GM19035 (cell line): ENCODE data around the gene GADD45B.
"Not testable (repeated sequence)": the region's sequence is repeated elsewhere in the genome, so short reads cannot be mapped to it uniquely, and the experiment has no call there.

Experiments
- ATAC-seq: cut with Tn5 transposase; IDR thresholded peaks from one replicate; pipeline ENCODE4 v1.9.1; 2021; ENCODE audit not compliant: unreplicated experiment

The GADD45B gene

GRCh38 chr19:2512523-2513431 is 36.9 kb downstream of the GADD45B start:
- no peak for ATAC-seq

DNA sequence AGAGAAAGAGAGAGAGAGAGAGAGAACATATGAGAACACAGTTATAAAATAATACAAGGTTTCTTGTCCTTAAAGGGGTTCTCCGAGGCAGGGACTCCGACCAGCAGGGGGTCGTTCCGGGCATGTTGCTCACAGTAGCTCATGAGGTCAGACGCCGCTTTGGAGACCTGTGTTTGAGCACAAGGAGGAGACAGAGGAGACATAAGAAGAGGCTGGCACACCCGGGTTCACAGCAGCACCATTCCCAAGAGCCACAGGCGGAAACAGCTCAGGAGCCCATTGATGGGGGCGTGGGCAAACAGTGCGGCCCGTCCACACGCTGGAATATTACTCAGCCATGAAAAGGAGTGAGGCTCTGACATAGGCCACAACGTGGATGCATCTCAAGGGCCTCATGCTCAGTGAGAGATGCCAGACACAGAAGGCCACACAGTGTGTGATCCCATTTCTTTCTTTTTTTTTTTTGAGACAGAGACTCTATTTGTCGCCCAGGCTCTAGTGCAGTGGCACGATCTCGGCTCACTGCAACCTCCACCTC is 39.1 kb downstream of the GADD45B start:
- no peak for ATAC-seq

- no peak for ATAC-seq
Measured at GRCh38 chr19:2516727-2517126, 40.8 kb downstream of the GADD45B start.

GRCh38 chr19:2517881-2518601 is 42.1 kb downstream of the GADD45B start:
- no peak for ATAC-seq

DNA sequence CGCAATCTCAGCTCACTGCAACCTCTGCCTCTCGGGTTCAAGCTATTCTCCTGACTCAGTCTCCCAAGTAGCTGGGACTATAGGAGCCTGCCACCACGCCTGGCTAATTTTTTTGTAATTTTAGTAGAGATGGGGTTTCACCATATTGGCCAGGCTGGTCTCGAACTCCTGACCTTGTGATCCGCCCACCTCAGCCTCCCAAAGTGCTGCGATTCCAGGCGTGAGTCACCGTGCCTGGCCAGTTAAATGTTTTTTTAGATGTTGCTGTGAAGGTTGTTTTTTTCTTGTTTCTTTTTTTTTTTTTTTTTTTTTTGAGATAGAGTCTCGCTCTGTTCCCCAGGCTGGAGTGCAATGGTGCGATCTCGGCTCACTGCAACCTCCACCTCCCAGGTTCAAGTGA is 42.9 kb downstream of the GADD45B start:
- ATAC-seq: not testable (repeated sequence)

- ATAC-seq: no peak
Measured at GRCh38 chr19:2519482-2519881, 43.6 kb downstream of the GADD45B start.

DNA sequence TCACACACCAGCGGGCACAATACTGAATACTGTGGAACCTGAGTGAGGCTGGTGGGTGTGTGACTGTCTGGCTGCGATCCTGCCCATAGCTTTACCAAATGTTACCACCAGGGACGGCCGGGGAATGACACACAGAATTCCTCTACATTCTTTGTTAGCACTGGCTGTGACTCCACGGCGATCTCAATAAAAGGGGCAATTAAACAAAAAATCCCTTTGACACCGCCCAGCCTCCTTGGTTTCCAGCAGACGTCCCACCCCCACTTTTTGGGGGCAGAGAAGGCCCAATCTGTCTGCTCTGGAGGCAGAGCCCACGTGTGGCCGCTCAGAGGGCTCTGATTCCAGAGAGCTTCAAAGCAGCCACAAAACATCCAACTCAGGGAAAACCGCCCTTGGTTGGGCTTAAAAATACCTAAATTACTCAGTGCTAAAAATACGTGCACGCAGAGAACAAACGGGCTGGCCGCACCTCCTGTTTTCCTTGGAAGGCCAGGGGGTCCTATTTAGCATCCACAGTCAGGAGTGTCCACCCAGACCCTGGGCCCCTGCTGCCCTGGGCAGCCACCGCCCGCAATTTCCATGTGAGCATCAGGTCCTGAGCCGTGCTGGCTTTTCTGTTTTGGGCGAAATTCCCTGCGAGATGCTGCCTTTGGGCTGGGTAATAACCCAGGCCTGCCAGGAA is 47.8 kb downstream of the GADD45B start:
- no peak for ATAC-seq

DNA sequence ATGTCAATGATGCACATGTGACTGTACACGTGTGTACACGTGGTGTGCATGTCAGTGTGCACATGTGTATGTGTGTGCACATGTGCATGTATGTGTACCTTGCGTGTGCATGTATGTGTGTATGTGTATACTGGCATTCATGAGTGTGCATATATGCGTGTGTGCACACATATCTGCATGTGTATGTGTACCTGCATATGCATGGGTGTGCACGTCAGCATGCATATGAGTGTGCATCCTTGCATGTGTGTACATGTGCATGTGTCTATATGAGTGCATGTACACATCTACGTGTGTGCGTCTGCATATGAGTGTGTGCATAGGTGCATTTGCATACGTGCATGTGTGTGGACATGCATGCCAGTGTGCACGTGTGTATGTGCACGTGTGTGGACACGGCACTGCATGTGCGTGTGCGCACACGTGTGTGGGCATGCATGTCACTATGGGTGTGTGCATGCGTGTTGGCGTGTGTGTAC is 48.5 kb downstream of the GADD45B start:
- no peak for ATAC-seq

DNA sequence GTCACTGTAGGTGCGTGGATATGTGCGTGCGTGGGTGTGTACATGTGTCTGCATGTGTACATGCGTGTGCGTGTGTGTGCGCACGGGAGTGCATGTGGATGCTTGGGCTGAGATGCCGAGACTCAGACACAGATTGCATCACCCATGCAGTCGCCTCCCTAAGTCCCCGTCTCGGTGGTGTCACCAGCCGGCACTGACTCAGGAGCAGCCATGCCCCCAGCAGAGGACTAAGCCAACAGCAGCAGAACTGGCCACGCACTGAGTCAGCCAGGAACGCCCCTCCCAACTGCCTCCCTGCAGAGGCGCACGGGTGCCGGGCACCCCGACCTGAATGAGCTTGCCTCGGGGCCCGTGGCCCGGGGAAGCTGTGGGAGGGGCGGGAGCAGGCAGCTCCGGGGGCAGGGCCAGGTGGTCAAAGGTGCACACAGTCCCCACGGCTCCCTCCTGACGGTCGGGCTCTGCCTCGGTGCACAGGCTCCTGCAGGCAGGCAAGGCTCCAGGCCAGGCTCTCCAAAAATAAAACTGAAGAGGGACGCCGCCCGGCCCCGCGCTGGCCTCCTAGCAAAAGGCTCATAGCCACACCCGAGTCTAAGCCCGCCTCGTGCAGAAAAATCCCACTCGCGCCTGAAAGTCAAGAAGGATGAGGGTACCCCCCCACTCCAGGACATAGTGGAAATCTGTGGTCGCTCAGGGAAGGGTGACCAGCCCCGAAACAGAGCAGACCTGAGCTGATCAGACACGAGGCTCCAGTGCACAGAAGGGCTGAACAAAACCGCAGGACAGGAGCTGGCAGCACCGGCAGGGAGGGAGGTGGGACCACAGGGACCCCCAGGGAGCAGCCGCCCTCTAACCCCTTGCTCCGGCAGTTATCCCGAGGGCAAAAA is 49.2 kb downstream of the GADD45B start:
- no peak for ATAC-seq

DNA sequence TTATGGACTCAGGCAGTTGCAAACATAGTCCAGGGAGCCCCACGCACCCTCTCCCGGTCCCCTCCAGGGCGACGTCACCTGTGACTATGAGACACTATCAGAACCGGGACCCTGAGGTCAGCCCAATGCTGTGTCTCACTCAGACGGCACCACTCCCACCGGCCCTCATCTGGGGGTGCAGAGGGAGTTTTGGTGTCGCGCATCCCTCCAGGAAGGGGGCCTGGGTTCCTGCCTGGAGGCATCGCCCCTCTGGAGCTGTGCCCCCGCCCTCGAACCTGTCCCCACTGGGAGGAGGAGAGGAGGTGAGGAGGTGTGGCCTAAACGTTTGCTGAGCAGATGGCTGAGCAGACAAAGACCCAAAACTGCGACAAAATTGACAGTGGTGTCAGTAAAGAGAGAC is 51.2 kb downstream of the GADD45B start:
- ATAC-seq: no peak

DNA sequence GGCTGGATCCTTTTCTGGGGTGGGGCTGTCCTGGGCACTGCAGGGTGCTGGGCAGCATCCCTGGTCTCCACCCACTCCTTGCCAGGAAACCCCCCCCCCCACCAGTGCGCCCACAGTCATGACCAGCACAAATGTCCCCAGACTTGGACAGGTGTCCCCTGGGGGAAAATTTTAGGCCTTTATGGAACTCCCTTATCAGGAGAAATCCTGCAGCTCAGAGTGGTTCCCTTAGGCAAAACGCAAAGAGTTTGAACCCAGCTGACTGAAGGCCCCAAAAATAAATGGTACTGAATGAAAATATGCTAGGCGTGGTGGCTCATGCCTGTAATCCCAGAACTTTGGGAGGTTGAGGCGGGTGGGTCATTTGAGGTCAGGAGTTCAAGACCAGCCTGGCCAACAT is 51.8 kb downstream of the GADD45B start:
- ATAC-seq: no peak
